Ureter (tissue), 1 donor: ENCODE measurements around the gene ZMYM2. TPM values are rescaled to one million over a fixed set of nuclear protein-coding genes. Genes with fewer than 3 reads are reported as not detected.
"Not testable (repeated sequence)": the region's sequence is repeated elsewhere in the genome, so short reads cannot be mapped to it uniquely, and the experiment has no call there.

Experiments
- DNase-seq: peaks from one replicate; pipeline ENCODE4 v3.0.0-alpha.2; 2020; ENCODE audit warnings: low spot score
- total RNA-seq: library from RNA; stranded (reverse); gene quantifications from one replicate; pipeline ENCODE4 v1.2.4, GENCODE V29; 2023
- donor health status: DM: yes; HTN: yes; CAD: no.

Gene ZMYM2
- total RNA-seq, 1 donor from 2014 or later: 158 TPM

- DNase-seq: no peak
These were observed 24.0 kb downstream of the ZMYM2 start for GRCh38 chr13:19982447-19983043.

GRCh38 chr13:19984430-19985218, 26.1 kb downstream of the ZMYM2 start:
- no peak for DNase-seq

GRCh38 chr13:19985219-19985556, 26.7 kb downstream of the ZMYM2 start:
- DNase-seq: no peak

GRCh38 chr13:19991531-19991930, 33.0 kb downstream of the ZMYM2 start:
- no peak for DNase-seq

- DNase-seq: no peak
These were observed 34.5 kb downstream of the ZMYM2 start for GRCh38 chr13:19993024-19993423.

GRCh38 chr13:19998960-19999359, 40.4 kb downstream of the ZMYM2 start:
- no peak for DNase-seq

- no peak for DNase-seq
These were observed 41.6 kb downstream of the ZMYM2 start for GRCh38 chr13:20000062-20000552.

GRCh38 chr13:20001366-20002190, 43.1 kb downstream of the ZMYM2 start:
- DNase-seq: no peak

- DNase-seq: no peak
These were observed 44.3 kb downstream of the ZMYM2 start for GRCh38 chr13:20002787-20003186.

GRCh38 chr13:20006206-20006605, 47.7 kb downstream of the ZMYM2 start:
- DNase-seq: no peak

GRCh38 chr13:20015763-20016162, 57.2 kb downstream of the ZMYM2 start:
- DNase-seq: no peak

GRCh38 chr13:20016649-20017364, 58.3 kb downstream of the ZMYM2 start:
- DNase-seq: no peak

- DNase-seq: no peak
These were observed 58.8 kb downstream of the ZMYM2 start for GRCh38 chr13:20017365-20017711.

- no peak for DNase-seq
These were observed 60.5 kb downstream of the ZMYM2 start for GRCh38 chr13:20019043-20019442.

GRCh38 chr13:20024702-20025101, 66.2 kb downstream of the ZMYM2 start:
- no peak for DNase-seq

GRCh38 chr13:20028953-20029352, 70.4 kb downstream of the ZMYM2 start:
- no peak for DNase-seq

- no peak for DNase-seq
These were observed 75.0 kb downstream of the ZMYM2 start for GRCh38 chr13:20033486-20033885.

- no peak for DNase-seq
These were observed 76.6 kb downstream of the ZMYM2 start for GRCh38 chr13:20035130-20035529.

GRCh38 chr13:20037908-20038307, 79.4 kb downstream of the ZMYM2 start:
- no peak for DNase-seq

- DNase-seq: not testable (repeated sequence)
These were observed 84.1 kb downstream of the ZMYM2 start for GRCh38 chr13:20042603-20043002.

GRCh38 chr13:20043207-20043925, 84.8 kb downstream of the ZMYM2 start:
- no peak for DNase-seq
